Naive thymus-derived CD4-positive, alpha-beta T cell (primary cell): ENCODE results near the gene STXBP3. TPM values are rescaled to one million over a fixed set of nuclear protein-coding genes. Genes with fewer than 3 reads are reported as not detected.
"Not testable (repeated sequence)": the region's sequence is repeated elsewhere in the genome, so short reads cannot be mapped to it uniquely, and the experiment has no call there.

Experiments used
- ATAC-seq: fragments of 150-1000 bp; cut with Tn5 transposase; 2 replicates; pipeline ENCODE4 v1.10.0; 2021; ENCODE audit warnings: mild to moderate bottlenecking, moderate library complexity
- CTCF ChIA-PET: fragments of 350-600 bp; sonication (Branson Sonifier 250); formaldehyde crosslinking; loops from one replicate; lab custom pipeline; 2021; ENCODE audit warnings: antibody characterized with exemption; lab: Charles Lee
- POLR2A ChIA-PET: fragments of 350-600 bp; sonication (Branson Sonifier 250); formaldehyde crosslinking; loops from one replicate; lab custom pipeline; 2021; ENCODE audit warnings: antibody characterized with exemption, inconsistent platforms; lab: Charles Lee
- DNase-seq, 9 donors: peaks; one replicate each; pipeline versions ENCODE4 v3.0.0 to v3.0.0-alpha.2; 2020 to 2022; ENCODE audit warnings: mixed read lengths in 1 of 9
- H3K27ac ChIP-seq: one replicate; pipeline ENCODE4 v1.7.0; 2013; ENCODE audit warnings: mild to moderate bottlenecking, low read depth, low read length, moderate library complexity
- H3K27me3 ChIP-seq, 2 donors: one replicate each; pipeline ENCODE4 v1.7.0; 2013; ENCODE audit warnings: low read length in 2 of 2, mild to moderate bottlenecking in 2 of 2, moderate library complexity in 2 of 2; ENCODE audit not compliant: control insufficient read depth in 2 of 2, insufficient read depth in 2 of 2
- H3K36me3 ChIP-seq, 3 experiments: 1 replicate in 2 of 3; 2 replicates in 1 of 3; pipeline ENCODE4 v1.7.0; 2013; ENCODE audit warnings: low read length in 3 of 3, mild to moderate bottlenecking in 3 of 3, moderate library complexity in 1 of 3; ENCODE audit not compliant: insufficient read depth in 3 of 3, control insufficient read depth in 2 of 3
- H3K4me1 ChIP-seq, 2 donors: one replicate each; pipeline ENCODE4 v1.7.0; 2013; ENCODE audit warnings: low read length in 2 of 2, mild to moderate bottlenecking in 2 of 2, moderate library complexity in 1 of 2; ENCODE audit not compliant: control insufficient read depth in 2 of 2, insufficient read depth in 2 of 2
- H3K4me3 ChIP-seq: 2 replicates; pipeline ENCODE4 v1.7.0; 2013; ENCODE audit warnings: mild to moderate bottlenecking, low read length
- H3K9me3 ChIP-seq, 3 experiments: 1 replicate in 2 of 3; 2 replicates in 1 of 3; pipeline ENCODE4 v1.7.0; 2013; ENCODE audit warnings: low read length in 3 of 3; ENCODE audit not compliant: control insufficient read depth in 2 of 3
- H3K27ac Mint-ChIP-seq, 9 donors: one replicate each; pipeline ENCODE4 v1.8.0; 2020 to 2022; ENCODE audit warnings: mixed read lengths in 9 of 9, mild to moderate bottlenecking in 8 of 9, moderate library complexity in 5 of 9, inconsistent platforms in 2 of 9
- H3K27me3 Mint-ChIP-seq, 5 donors: one replicate each; pipeline ENCODE4 v1.8.0; 2021 to 2022; ENCODE audit warnings: mixed read lengths in 5 of 5, mild to moderate bottlenecking in 1 of 5
- H3K36me3 Mint-ChIP-seq, 5 donors: one replicate each; pipeline ENCODE4 v1.8.0; 2020 to 2022; ENCODE audit warnings: mixed read lengths in 5 of 5, mild to moderate bottlenecking in 3 of 5, inconsistent platforms in 1 of 5
- H3K4me1 Mint-ChIP-seq, 7 donors: one replicate each; pipeline ENCODE4 v1.8.0; 2020 to 2022; ENCODE audit warnings: mixed read lengths in 7 of 7, mild to moderate bottlenecking in 3 of 7, inconsistent platforms in 1 of 7
- H3K4me3 Mint-ChIP-seq, 10 donors: one replicate each; pipeline ENCODE4 v1.8.0; 2020 to 2022; ENCODE audit warnings: mild to moderate bottlenecking in 10 of 10, mixed read lengths in 10 of 10, moderate library complexity in 6 of 10, inconsistent platforms in 2 of 10
- H3K9me3 Mint-ChIP-seq, 11 donors: one replicate each; pipeline ENCODE4 v1.8.0; 2020 to 2022; ENCODE audit warnings: mixed read lengths in 11 of 11, mild to moderate bottlenecking in 4 of 11, inconsistent platforms in 1 of 11, moderate library complexity in 1 of 11
- intact Hi-C, 2 donors: fragments of 100-400 bp; cut with micrococcal nuclease; formaldehyde crosslinking; loops; one replicate each; pipeline ENCODE4 v1.15.1; 2023
- polyA plus RNA-seq, 2 donors: library from polyadenylated mRNA; unstranded; fragments of 300-500 nt; fragmentation: Illumina TruSeq; gene quantifications; one replicate each; pipeline ENCODE4 v1.2.3, GENCODE V29; 2021
- total RNA-seq, 6 experiments: library from RNA in 5 of 6; stranded (reverse) in 5 of 6; gene quantifications; 1 replicate in 5 of 6; 2 replicates in 1 of 6; pipeline ENCODE4 v1.2.3 and lab custom pipeline; 2021 to 2026

Gene STXBP3
- total RNA-seq (10 to 100 TPM; 46.8 to 75.2 (median 54.0) TPM), polyA plus RNA-seq (10 to 100 TPM; 38.3 to 47.8 TPM), total RNA-seq (lab: John Stamatoyannopoulos, UW) (43.1 reads per million, percentile 68 among the genes with 10 or more reads in this experiment)

DNA sequence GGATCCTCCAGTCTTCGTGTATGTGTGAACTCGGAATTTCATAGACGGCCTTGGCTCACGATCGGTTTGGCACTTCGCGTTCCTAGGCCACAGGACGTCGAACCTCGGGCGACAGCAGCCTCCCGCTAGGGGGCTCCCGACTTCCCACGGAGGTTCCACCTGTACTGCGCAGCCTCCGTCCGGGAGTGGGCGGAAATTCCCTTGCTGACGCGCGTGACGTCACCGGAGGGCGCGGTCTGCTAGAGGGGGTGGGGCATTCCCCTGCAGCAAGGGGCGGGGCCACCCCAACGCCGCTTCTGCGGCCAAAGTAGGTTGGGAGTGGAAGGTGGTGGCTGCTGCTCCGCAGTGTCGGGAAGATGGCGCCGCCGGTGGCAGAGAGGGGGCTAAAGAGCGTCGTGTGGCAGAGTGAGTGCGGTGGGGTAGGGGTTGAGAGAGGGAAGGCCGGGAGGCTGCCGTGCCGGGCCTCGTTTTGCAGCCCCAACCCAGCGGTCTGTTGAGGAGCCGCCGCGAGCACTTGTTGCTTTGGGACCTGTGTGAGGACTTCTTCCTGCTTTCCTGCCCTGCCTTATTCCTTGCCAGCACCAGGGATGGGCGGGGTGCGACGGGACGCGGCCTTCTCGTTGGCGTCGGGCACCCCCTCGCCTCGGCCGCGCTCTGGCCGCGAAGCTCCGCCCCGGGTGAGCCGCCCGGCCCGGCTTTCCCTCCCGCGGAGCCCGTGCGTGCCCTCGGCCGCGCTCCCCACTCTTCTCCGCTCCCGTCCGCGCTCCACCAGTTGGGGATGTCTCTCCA is at the start of gene STXBP3:
TSS of gene STXBP3 (plus strand) at position 293 of the 789 bp plus-strand sequence. CDS start at position 357, 64 bp downstream.
- H3K36me3 ChIP-seq = peaks cover 0 to 5% (median 0%) of the 10 kb centered on the region in 3 experiments
- Mint-ChIP-seq H3K27me3 (peaks cover 0 to 5% (median 0%) of the 10 kb centered on the region in 5 donors), H3K4me3 (peak within 1 kb of the TSS; percentile 90 to 100 (median 97)), H3K36me3 (peaks cover 0 to 16% (median 4%) of the 10 kb centered on the region in 5 donors), H3K9me3 (peaks cover 0 to 4% (median 0%) of the 10 kb centered on the region in 11 donors), H3K4me1 (peaks cover 26 to 47% (median 41%) of the 10 kb centered on the region in 7 donors), H3K27ac (peak within 1 kb of the TSS; percentile 93 to 100 (median 98))
- CTCF ChIA-PET = no interaction called here
- POLR2A ChIA-PET = interaction anchor here (1.0 to 3.4 kb wide), 2 partner anchors 54 kb away, joined by 12 to 14 read pairs; partner anchors contain the start of gene PRPF38B
- H3K4me1 ChIP-seq = peaks cover 3 to 6% of the 10 kb centered on the region in 2 donors
- intact Hi-C loops = loop anchor here (1.0 to 10.0 kb wide), 21 partner anchors 11 to 802 kb away; partner anchors contain the start of genes CLCC1 (in 2 of the 2), HENMT1 (in 2 of the 2), PRPF38B (in 2 of the 2) and SLC25A24 (in 2 of the 2)
- H3K9me3 ChIP-seq = no peaks in the 10 kb centered on the region
- H3K4me3 ChIP-seq = peak within 1 kb of the TSS; percentile 76
- no peaks in the 10 kb centered on the region for H3K27me3 ChIP-seq
- peak within 1 kb of the TSS; percentile 98 for H3K27ac ChIP-seq
- ATAC-seq (peak; percentile 97), DNase-seq (peak; percentile 98 to 100 (median 99))

GRCh38 chr1:108699375-108700332 is 46.8 kb upstream of the STXBP3 start:
- no peaks in the 10 kb centered on the region for H3K27me3 ChIP-seq
- no peaks in the 10 kb centered on the region for H3K9me3 Mint-ChIP-seq
- CTCF ChIA-PET = no interaction called here
- peak overlapping the region; percentile 63 to 85 (median 78) for H3K4me3 Mint-ChIP-seq
- intact Hi-C loops = loop anchor here in 1 of 2 donors (10.0 kb wide), 1 partner anchor 515 kb away; the partner anchor contains the start of gene SARS1
- H3K36me3 Mint-ChIP-seq = peaks cover 19 to 49% (median 36%) of the 10 kb centered on the region in 5 donors
- peak overlapping the region; percentile 87 to 93 (median 90) for H3K27ac Mint-ChIP-seq
- peaks cover 36 to 50% (median 37%) of the 10 kb centered on the region in 3 experiments for H3K36me3 ChIP-seq
- H3K9me3 ChIP-seq = no peaks in the 10 kb centered on the region
- peaks cover 24 to 89% (median 68%) of the 10 kb centered on the region in 7 donors for H3K4me1 Mint-ChIP-seq
- no peak overlapping the region for H3K4me3 ChIP-seq
- peaks cover 14 to 46% of the 10 kb centered on the region in 2 donors for H3K4me1 ChIP-seq
- peaks cover 0 to 2% (median 0%) of the 10 kb centered on the region in 5 donors for H3K27me3 Mint-ChIP-seq
- DNase-seq (no peak), ATAC-seq (no peak)
- H3K27ac ChIP-seq = peak overlapping the region; percentile 67
- POLR2A ChIA-PET = no interaction called here

GRCh38 chr1:108701176-108701849 is 45.2 kb upstream of the STXBP3 start:
- Mint-ChIP-seq H3K36me3 (peaks cover 19 to 47% (median 31%) of the 10 kb centered on the region in 5 donors), H3K9me3 (no peaks in the 10 kb centered on the region), H3K27ac (peak overlapping the region in 6 of 9 donors; percentile 25 to 90 (median 64)), H3K4me1 (peaks cover 19 to 89% (median 69%) of the 10 kb centered on the region in 7 donors), H3K4me3 (peak overlapping the region in 2 of 10 donors; percentile 4 to 82), H3K27me3 (peaks cover 0 to 5% (median 0%) of the 10 kb centered on the region in 5 donors)
- ChIA-PET POLR2A (interaction anchor here (1.0 to 10.2 kb wide), 2 partner anchors 8 to 9 kb away, joined by 5 to 144 read pairs; partner anchors contain the start of gene PRPF38B), CTCF (interaction anchor here (1.5 kb wide), 1 partner anchor 9 kb away, joined by 5 read pairs; the partner anchor contains the start of gene PRPF38B)
- intact Hi-C loops = no loop called here
- no peak overlapping the region for H3K4me3 ChIP-seq
- H3K27me3 ChIP-seq = no peaks in the 10 kb centered on the region
- peak overlapping the region; percentile 67 for H3K27ac ChIP-seq
- ATAC-seq (no peak), DNase-seq (no peak)
- H3K4me1 ChIP-seq = peaks cover 18 to 45% of the 10 kb centered on the region in 2 donors
- peaks cover 32 to 41% (median 36%) of the 10 kb centered on the region in 3 experiments for H3K36me3 ChIP-seq
- H3K9me3 ChIP-seq = no peaks in the 10 kb centered on the region

DNA sequence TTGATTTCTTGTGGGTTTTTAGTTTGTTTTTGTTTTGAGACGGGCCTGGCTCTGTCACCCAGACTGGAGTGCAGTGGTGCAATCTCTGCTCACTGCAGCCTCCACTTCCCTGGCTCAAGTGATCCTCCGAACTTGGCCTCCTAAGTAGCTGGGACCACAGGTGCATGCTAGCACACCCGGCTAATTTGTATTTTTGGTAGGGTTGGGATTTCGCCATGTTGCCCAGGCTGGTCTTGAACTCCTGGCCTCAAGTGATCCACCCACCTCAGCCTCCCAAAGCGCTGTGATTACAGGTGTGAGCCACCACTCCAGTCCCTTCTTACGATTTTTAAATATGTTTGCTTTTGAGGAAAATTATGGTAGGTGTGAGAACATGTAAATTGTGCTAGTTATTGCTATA is 44.4 kb upstream of the STXBP3 start:
- ChIA-PET POLR2A (interaction anchor here (10.2 kb wide), 1 partner anchor 9 kb away, joined by 144 read pairs; the partner anchor contains the start of gene PRPF38B), CTCF (interaction anchor here (1.5 kb wide), 1 partner anchor 10 kb away, joined by 5 read pairs; the partner anchor contains the start of gene PRPF38B)
- H3K36me3 ChIP-seq = peaks cover 24 to 33% (median 30%) of the 10 kb centered on the region in 3 experiments
- ATAC-seq, H3K27me3 ChIP-seq, H3K27me3 Mint-ChIP-seq, intact Hi-C loops, H3K9me3 ChIP-seq, DNase-seq, H3K4me3 ChIP-seq, H3K9me3 Mint-ChIP-seq: not testable (repeated sequence)
- Mint-ChIP-seq H3K36me3 (peaks cover 19 to 41% (median 31%) of the 10 kb centered on the region in 5 donors), H3K27ac (peak overlapping the region in 8 of 9 donors; percentile 34 to 90 (median 70)), H3K4me3 (peak overlapping the region in 1 of 10 donors; percentile 55), H3K4me1 (peaks cover 15 to 81% (median 61%) of the 10 kb centered on the region in 7 donors)
- H3K4me1 ChIP-seq = peaks cover 18 to 38% of the 10 kb centered on the region in 2 donors
- peak overlapping the region; percentile 28 for H3K27ac ChIP-seq

GRCh38 chr1:108703939-108704338 is 42.5 kb upstream of the STXBP3 start:
- no peak overlapping the region for H3K4me3 ChIP-seq
- ChIA-PET POLR2A (interaction anchor here (1.1 to 10.2 kb wide), 5 partner anchors 11 to 60 kb away, joined by 3 to 144 read pairs (median 7); partner anchors contain the start of genes HENMT1 and PRPF38B), CTCF (interaction anchor here (1.3 kb wide), 1 partner anchor 10 kb away, joined by 4 read pairs; no protein-coding TSS in a partner anchor)
- peak overlapping the region; percentile 66 for H3K27ac ChIP-seq
- H3K4me1 Mint-ChIP-seq = peaks cover 17 to 76% (median 51%) of the 10 kb centered on the region in 7 donors
- peak overlapping the region; percentile 68 to 95 (median 90) for H3K27ac Mint-ChIP-seq
- peak; percentile 68 for ATAC-seq
- H3K9me3 Mint-ChIP-seq = peaks cover 0 to 3% (median 0%) of the 10 kb centered on the region in 11 donors
- peak in 7 of 9 donors; percentile 32 to 58 (median 42) for DNase-seq
- H3K36me3 ChIP-seq = peaks cover 11 to 16% (median 15%) of the 10 kb centered on the region in 3 experiments
- peaks cover 12 to 27% (median 16%) of the 10 kb centered on the region in 5 donors for H3K36me3 Mint-ChIP-seq
- peaks cover 22 to 28% of the 10 kb centered on the region in 2 donors for H3K4me1 ChIP-seq
- intact Hi-C loops = loop anchor here in 1 of 2 donors (1.0 kb wide), 1 partner anchor 12 kb away; the partner anchor contains the start of gene PRPF38B
- peaks cover 0 to 5% (median 0%) of the 10 kb centered on the region in 5 donors for H3K27me3 Mint-ChIP-seq
- H3K9me3 ChIP-seq = no peaks in the 10 kb centered on the region
- H3K27me3 ChIP-seq = no peaks in the 10 kb centered on the region
- peak overlapping the region in 8 of 10 donors; percentile 49 to 78 (median 72) for H3K4me3 Mint-ChIP-seq
